ENCODE results near the gene SPATS2. TPM values are rescaled to one million over a fixed set of nuclear protein-coding genes. Genes with fewer than 3 reads are reported as not detected.
A peak's percentile ranks its signal among the peaks of the same experiment; 100 is the strongest.

SPATS2 gene
- total and polyA plus RNA-seq, 2 donors (not counting 1 experiment from before 2014, with no cell fraction given) = 22.1 to 43.6 TPM

GRCh38 chr12:49410818-49411217 lies 43.6 kb downstream of the SPATS2 start:
- H4K20me1 ChIP-seq (ENCODE audit: control insufficient read depth, extremely low read depth, insufficient read depth, low read length) = no peaks in the 10 kb centered on the region
- H3K4me1 ChIP-seq (ENCODE audit: control insufficient read depth, extremely low read depth, insufficient read depth, low read length) = no peaks in the 10 kb centered on the region
- no peaks in the 10 kb centered on the region for H3K36me3 ChIP-seq (ENCODE audit: control insufficient read depth, insufficient read depth, low read length)
- no peak overlapping the region for H2AFZ ChIP-seq (ENCODE audit: low read length)
- H3K27me3 ChIP-seq (ENCODE audit: control insufficient read depth, insufficient read depth, low read length) = no peaks in the 10 kb centered on the region
- TF ChIP-seq, protein P1, sequence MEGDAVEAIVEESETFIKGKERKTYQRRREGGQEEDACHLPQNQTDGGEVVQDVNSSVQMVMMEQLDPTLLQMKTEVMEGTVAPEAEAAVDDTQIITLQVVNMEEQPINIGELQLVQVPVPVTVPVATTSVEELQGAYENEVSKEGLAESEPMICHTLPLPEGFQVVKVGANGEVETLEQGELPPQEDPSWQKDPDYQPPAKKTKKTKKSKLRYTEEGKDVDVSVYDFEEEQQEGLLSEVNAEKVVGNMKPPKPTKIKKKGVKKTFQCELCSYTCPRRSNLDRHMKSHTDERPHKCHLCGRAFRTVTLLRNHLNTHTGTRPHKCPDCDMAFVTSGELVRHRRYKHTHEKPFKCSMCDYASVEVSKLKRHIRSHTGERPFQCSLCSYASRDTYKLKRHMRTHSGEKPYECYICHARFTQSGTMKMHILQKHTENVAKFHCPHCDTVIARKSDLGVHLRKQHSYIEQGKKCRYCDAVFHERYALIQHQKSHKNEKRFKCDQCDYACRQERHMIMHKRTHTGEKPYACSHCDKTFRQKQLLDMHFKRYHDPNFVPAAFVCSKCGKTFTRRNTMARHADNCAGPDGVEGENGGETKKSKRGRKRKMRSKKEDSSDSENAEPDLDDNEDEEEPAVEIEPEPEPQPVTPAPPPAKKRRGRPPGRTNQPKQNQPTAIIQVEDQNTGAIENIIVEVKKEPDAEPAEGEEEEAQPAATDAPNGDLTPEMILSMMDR (conservative IDR thresholded peaks at IDR 0.05 in 1 of 2, IDR thresholded peaks at IDR 0.05 in 1 of 2; ENCODE audit: low read depth in 1 of 2, low read length in 2 of 2) = no peak
- TF ChIP-seq EZH2 (IDR thresholded peaks at IDR 0.05; ENCODE audit: low read length, missing control alignments) = no peak
- H3K4me3 ChIP-seq (replicated peaks in 1 of 4; ENCODE audit: control extremely low read depth in 1 of 4, insufficient read depth in 1 of 4, low read depth in 3 of 4, low read length in 4 of 4) = no peak overlapping the region
- H3K27ac ChIP-seq (ENCODE audit: insufficient read depth, low read length) = no peak overlapping the region
- DNase-seq (ENCODE audit: low read depth in 2 of 2) = no peak
- H3K4me2 ChIP-seq (ENCODE audit: extremely low read depth, insufficient read depth, low read length) = no peak overlapping the region
- H3K9me3 ChIP-seq (ENCODE audit: control insufficient read depth, insufficient read depth, low read depth, low read length) = no peaks in the 10 kb centered on the region
- H3K9ac ChIP-seq (ENCODE audit: insufficient read depth, low read length) = no peak overlapping the region
- H3K79me2 ChIP-seq (ENCODE audit: control insufficient read depth, insufficient read depth, low read length) = no peaks in the 10 kb centered on the region

GRCh38 chr12:49413010-49413409 lies 45.7 kb downstream of the SPATS2 start:
- no peaks in the 10 kb centered on the region for H3K79me2 ChIP-seq (ENCODE audit: control insufficient read depth, insufficient read depth, low read length)
- no peak overlapping the region for H3K9ac ChIP-seq (ENCODE audit: insufficient read depth, low read length)
- TF ChIP-seq, protein P1 (conservative IDR thresholded peaks at IDR 0.05 in 1 of 2, IDR thresholded peaks at IDR 0.05 in 1 of 2; ENCODE audit: low read depth in 1 of 2, low read length in 2 of 2) = no peak
- TF ChIP-seq EZH2 (IDR thresholded peaks at IDR 0.05; ENCODE audit: low read length, missing control alignments) = no peak
- peak in 1 of 2 donors; percentile 17 for DNase-seq (ENCODE audit: low read depth in 2 of 2)
- no peaks in the 10 kb centered on the region for H3K4me1 ChIP-seq (ENCODE audit: control insufficient read depth, extremely low read depth, insufficient read depth, low read length)
- H3K9me3 ChIP-seq (ENCODE audit: control insufficient read depth, insufficient read depth, low read depth, low read length) = no peaks in the 10 kb centered on the region
- no peaks in the 10 kb centered on the region for H3K27me3 ChIP-seq (ENCODE audit: control insufficient read depth, insufficient read depth, low read length)
- H3K4me3 ChIP-seq (replicated peaks in 1 of 4; ENCODE audit: control extremely low read depth in 1 of 4, insufficient read depth in 1 of 4, low read depth in 3 of 4, low read length in 4 of 4) = no peak overlapping the region
- no peaks in the 10 kb centered on the region for H3K36me3 ChIP-seq (ENCODE audit: control insufficient read depth, insufficient read depth, low read length)
- no peak overlapping the region for H3K27ac ChIP-seq (ENCODE audit: insufficient read depth, low read length)
- H3K4me2 ChIP-seq (ENCODE audit: extremely low read depth, insufficient read depth, low read length) = no peak overlapping the region
- no peak overlapping the region for H2AFZ ChIP-seq (ENCODE audit: low read length)
- no peaks in the 10 kb centered on the region for H4K20me1 ChIP-seq (ENCODE audit: control insufficient read depth, extremely low read depth, insufficient read depth, low read length)

GRCh38 chr12:49413796-49414195 lies 46.5 kb downstream of the SPATS2 start:
- Histone ChIP-seq H4K20me1 (ENCODE audit: control insufficient read depth, extremely low read depth, insufficient read depth, low read length) (no peaks in the 10 kb centered on the region), H3K36me3 (ENCODE audit: control insufficient read depth, insufficient read depth, low read length) (no peaks in the 10 kb centered on the region), H2AFZ (ENCODE audit: low read length) (no peak overlapping the region), H3K9ac (ENCODE audit: insufficient read depth, low read length) (no peak overlapping the region), H3K79me2 (ENCODE audit: control insufficient read depth, insufficient read depth, low read length) (no peaks in the 10 kb centered on the region), H3K4me3 (replicated peaks in 1 of 4; ENCODE audit: control extremely low read depth in 1 of 4, insufficient read depth in 1 of 4, low read depth in 3 of 4, low read length in 4 of 4) (no peak overlapping the region), H3K4me2 (ENCODE audit: extremely low read depth, insufficient read depth, low read length) (no peak overlapping the region), H3K27me3 (ENCODE audit: control insufficient read depth, insufficient read depth, low read length) (no peaks in the 10 kb centered on the region), H3K4me1 (ENCODE audit: control insufficient read depth, extremely low read depth, insufficient read depth, low read length) (no peaks in the 10 kb centered on the region), H3K27ac (ENCODE audit: insufficient read depth, low read length) (no peak overlapping the region), H3K9me3 (ENCODE audit: control insufficient read depth, insufficient read depth, low read depth, low read length) (no peaks in the 10 kb centered on the region)
- peak in 1 of 2 donors; percentile 37 for DNase-seq (ENCODE audit: low read depth in 2 of 2)
- no peak for TF ChIP-seq EZH2 (IDR thresholded peaks at IDR 0.05; ENCODE audit: low read length, missing control alignments)
